ENCODE results near the gene LRMDA. TPM values are rescaled to one million over a fixed set of nuclear protein-coding genes. Genes with fewer than 3 reads are reported as not detected.

Gene LRMDA
- total RNA-seq, 4 donors from 2014 or later = 2.2 to 7.8 (median 4.5) TPM

GRCh38 chr10:75658036-75658435 is 226.6 kb downstream of the LRMDA start:
- H3K27ac ChIP-seq = no peak overlapping the region
- in situ Hi-C loops (cut with MboI; ENCODE audit: low pct_ligation_motif_present in 1 of 4, low pct_unique_long_range_greater_than_20kb in 1 of 4, low sequenced_read_pairs in 3 of 4) = no loop called here
- peaks cover 0 to 26% (median 5%) of the 10 kb centered on the region in 4 donors for H3K4me1 ChIP-seq
- DNase-seq = no peak
- TF ChIP-seq POLR2A (IDR thresholded peaks at IDR 0.05) (no peak), POLR2AphosphoS5 (IDR thresholded peaks at IDR 0.05) (no peak), CTCF (IDR thresholded peaks at IDR 0.05) (no peak), EP300 (IDR thresholded peaks at IDR 0.05; ENCODE audit: low read depth) (no peak)
- intact Hi-C loops (cut with DNase I; ENCODE audit: low total_unique reads) = loop anchor here (10.0 kb wide), 1 partner anchor 253 kb away; the partner anchor contains the start of gene ZNF503
- H3K27me3 ChIP-seq = no peaks in the 10 kb centered on the region
- 82 to 88% methylated on average over 4 of the region's 4 CpGs for WGBS, 2 donors (ENCODE audit: low coverage in 1 of 2)
- no peaks in the 10 kb centered on the region for H3K36me3 ChIP-seq
- no peak overlapping the region for H3K4me3 ChIP-seq
- no peaks in the 10 kb centered on the region for H3K9me3 ChIP-seq

GRCh38 chr10:75658496-75658895 is 227.1 kb downstream of the LRMDA start:
- TF ChIP-seq EP300 (IDR thresholded peaks at IDR 0.05; ENCODE audit: low read depth) (no peak), POLR2AphosphoS5 (IDR thresholded peaks at IDR 0.05) (no peak), CTCF (IDR thresholded peaks at IDR 0.05) (no peak), POLR2A (IDR thresholded peaks at IDR 0.05) (no peak)
- Histone ChIP-seq H3K36me3 (no peaks in the 10 kb centered on the region), H3K4me3 (no peak overlapping the region), H3K27me3 (no peaks in the 10 kb centered on the region), H3K27ac (no peak overlapping the region), H3K4me1 (peaks cover 0 to 30% (median 7%) of the 10 kb centered on the region in 4 donors), H3K9me3 (no peaks in the 10 kb centered on the region)
- intact Hi-C loops (cut with DNase I; ENCODE audit: low total_unique reads) (loop anchor here (10.0 kb wide), 1 partner anchor 254 kb away; the partner anchor contains the start of gene ZNF503), in situ Hi-C loops (cut with MboI; ENCODE audit: low pct_ligation_motif_present in 1 of 4, low pct_unique_long_range_greater_than_20kb in 1 of 4, low sequenced_read_pairs in 3 of 4) (no loop called here)
- 96 to 100% methylated on average over 1 of the region's 1 CpG for WGBS, 2 donors (ENCODE audit: low coverage in 1 of 2)
- no peak for DNase-seq

- peaks cover 0 to 35% (median 7%) of the 10 kb centered on the region in 4 donors for H3K4me1 ChIP-seq
- in situ Hi-C loops (cut with MboI; ENCODE audit: low pct_ligation_motif_present in 1 of 4, low pct_unique_long_range_greater_than_20kb in 1 of 4, low sequenced_read_pairs in 3 of 4) = no loop called here
- intact Hi-C loops (cut with DNase I; ENCODE audit: low total_unique reads) = loop anchor here (10.0 kb wide), 1 partner anchor 254 kb away; the partner anchor contains the start of gene ZNF503
- no peaks in the 10 kb centered on the region for H3K36me3 ChIP-seq
- no peak for DNase-seq
- WGBS, 2 donors (ENCODE audit: low coverage in 1 of 2) = 75 to 88% methylated on average over 2 to 6 of the region's 6 CpGs
- H3K27me3 ChIP-seq = no peaks in the 10 kb centered on the region
- no peak for TF ChIP-seq POLR2A (IDR thresholded peaks at IDR 0.05)
- TF ChIP-seq EP300 (IDR thresholded peaks at IDR 0.05; ENCODE audit: low read depth) = no peak
- no peak for TF ChIP-seq POLR2AphosphoS5 (IDR thresholded peaks at IDR 0.05)
- no peak for TF ChIP-seq CTCF (IDR thresholded peaks at IDR 0.05)
- no peak overlapping the region for H3K27ac ChIP-seq
- H3K4me3 ChIP-seq = no peak overlapping the region
- no peaks in the 10 kb centered on the region for H3K9me3 ChIP-seq
These were observed 227.5 kb downstream of the LRMDA start for GRCh38 chr10:75658915-75659314.

GRCh38 chr10:75660823-75661222 is 229.4 kb downstream of the LRMDA start:
- H3K27ac ChIP-seq = no peak overlapping the region
- no peak overlapping the region for H3K4me3 ChIP-seq
- TF ChIP-seq EP300 (IDR thresholded peaks at IDR 0.05; ENCODE audit: low read depth) = no peak
- no peak for TF ChIP-seq POLR2AphosphoS5 (IDR thresholded peaks at IDR 0.05)
- TF ChIP-seq POLR2A (IDR thresholded peaks at IDR 0.05) = no peak
- TF ChIP-seq CTCF (IDR thresholded peaks at IDR 0.05) = no peak
- 70 to 71% methylated on average over 3 to 7 of the region's 7 CpGs for WGBS, 2 donors (ENCODE audit: low coverage in 1 of 2)
- H3K36me3 ChIP-seq = no peaks in the 10 kb centered on the region
- in situ Hi-C loops (cut with MboI; ENCODE audit: low pct_ligation_motif_present in 1 of 4, low pct_unique_long_range_greater_than_20kb in 1 of 4, low sequenced_read_pairs in 3 of 4) = no loop called here
- intact Hi-C loops (cut with DNase I; ENCODE audit: low total_unique reads) = no loop called here
- H3K27me3 ChIP-seq = no peaks in the 10 kb centered on the region
- H3K4me1 ChIP-seq = peaks cover 0 to 32% (median 3%) of the 10 kb centered on the region in 4 donors
- no peaks in the 10 kb centered on the region for H3K9me3 ChIP-seq
- DNase-seq = no peak

Data from transverse colon (tissue), 4 donors.